ENCODE results near the gene FAM174C.

- TF ChIP-seq POLR2AphosphoS5 (IDR thresholded peaks at IDR 0.05; ENCODE audit: insufficient read depth in 1 of 2, low read depth in 1 of 2) (no peak), CTCF (IDR thresholded peaks at IDR 0.05) (no peak)
These were observed 47.0 kb upstream of the FAM174C start for GRCh38 chr19:1228161-1228957.

Data from vagina (tissue), 2 donors.